Measurements from ENCODE around the gene SLFN5.
A peak's percentile ranks its signal among the peaks of the same experiment; 100 is the strongest.

- no peak; the same call in none of the 2 replicates for TF ChIP-seq POLR2A (IDR thresholded peaks at IDR 0.05; ENCODE audit: low read depth, low read length)
- no peak for TF ChIP-seq RCOR1 (IDR thresholded peaks at IDR 0.05; ENCODE audit: insufficient replicate concordance, low read length)
- TF ChIP-seq SMC3 (IDR thresholded peaks at IDR 0.05; ENCODE audit: low read depth, low read length): no peak
- no peak for TF ChIP-seq CTCF (conservative IDR thresholded peaks at IDR 0.05; ENCODE audit: low read depth, low read length)
- TF ChIP-seq ELK1 (IDR thresholded peaks at IDR 0.05; ENCODE audit: borderline replicate concordance, low read depth, low read length): no peak
- TF ChIP-seq MAFK (IDR thresholded peaks at IDR 0.05; ENCODE audit: low read depth, low read length): peak; percentile 59
- no peak for TF ChIP-seq RFX5 (IDR thresholded peaks at IDR 0.05; ENCODE audit: low read depth, low read length)
- TF ChIP-seq RAD21 (IDR thresholded peaks at IDR 0.05; ENCODE audit: low read length): no peak
- no peak for TF ChIP-seq MAZ (IDR thresholded peaks at IDR 0.05; ENCODE audit: borderline replicate concordance, low read depth, low read length)
- TF ChIP-seq CEBPB (IDR thresholded peaks at IDR 0.05; ENCODE audit: low read depth, low read length): no peak
- no peak for TF ChIP-seq CHD1 (IDR thresholded peaks at IDR 0.05; ENCODE audit: low read depth, low read length)
- no peak for TF ChIP-seq USF2 (IDR thresholded peaks at IDR 0.05; ENCODE audit: low read depth, low read length)
These were observed 879 bp downstream of the SLFN5 start for GRCh38 chr17:35243561-35244340.
